ENCODE measurements around the gene ARHGAP10. TPM values are rescaled to one million over a fixed set of nuclear protein-coding genes. Genes with fewer than 3 reads are reported as not detected.

The ARHGAP10 gene, protein sequence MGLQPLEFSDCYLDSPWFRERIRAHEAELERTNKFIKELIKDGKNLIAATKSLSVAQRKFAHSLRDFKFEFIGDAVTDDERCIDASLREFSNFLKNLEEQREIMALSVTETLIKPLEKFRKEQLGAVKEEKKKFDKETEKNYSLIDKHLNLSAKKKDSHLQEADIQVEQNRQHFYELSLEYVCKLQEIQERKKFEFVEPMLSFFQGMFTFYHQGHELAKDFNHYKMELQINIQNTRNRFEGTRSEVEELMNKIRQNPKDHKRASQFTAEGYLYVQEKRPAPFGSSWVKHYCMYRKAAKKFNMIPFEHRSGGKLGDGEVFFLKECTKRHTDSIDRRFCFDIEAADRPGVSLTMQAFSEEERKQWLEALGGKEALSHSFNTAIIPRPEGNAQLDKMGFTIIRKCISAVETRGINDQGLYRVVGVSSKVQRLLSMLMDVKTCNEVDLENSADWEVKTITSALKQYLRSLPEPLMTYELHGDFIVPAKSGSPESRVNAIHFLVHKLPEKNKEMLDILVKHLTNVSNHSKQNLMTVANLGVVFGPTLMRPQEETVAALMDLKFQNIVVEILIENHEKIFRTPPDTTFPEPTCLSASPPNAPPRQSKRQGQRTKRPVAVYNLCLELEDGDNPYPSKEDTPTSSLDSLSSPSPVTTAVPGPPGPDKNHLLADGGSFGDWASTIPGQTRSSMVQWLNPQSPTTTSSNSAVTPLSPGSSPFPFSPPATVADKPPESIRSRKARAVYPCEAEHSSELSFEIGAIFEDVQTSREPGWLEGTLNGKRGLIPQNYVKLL
- total RNA-seq, result 38.2 and 47.0 TPM in 2 replicates

GRCh38 chr4:147731580-147732517, at the start of gene ARHGAP10:
TSS of gene ARHGAP10 (plus strand) at chr4:147732088. CDS start at chr4:147732302, 214 bp downstream.

GRCh38 chr4:147683717-147684700, 47.9 kb upstream of the ARHGAP10 start, which contains the start of gene PRMT9:
TSS of gene PRMT9 (minus strand) at chr4:147684163. CDS start at chr4:147683987, 176 bp downstream.

Other genes with a start within 250 kb of the ARHGAP10 start
- 48.3 and 62.7 TPM in 2 replicates for gene TMEM184C, start 114.7 kb upstream of the ARHGAP10 start, total RNA-seq
- 9.9 and 21.2 TPM in 2 replicates for gene PRMT9, start 47.9 kb upstream of the ARHGAP10 start, total RNA-seq